HepG2 (cell line): ENCODE data around the gene RPL27A. TPM values are rescaled to one million over a fixed set of nuclear protein-coding genes. Genes with fewer than 3 reads are reported as not detected.

ENCODE experiments used
- AHDC1 ChIP-seq: sonication (generic); formaldehyde crosslinking; IDR thresholded peaks from 2 replicates; pipeline ENCODE4 v1.5.1; 2020; ENCODE audit warnings: mild to moderate bottlenecking, missing genetic modification reagents, borderline replicate concordance
- CREB1 ChIP-seq, 2 experiments: fragments of 450-650 bp in 1 of 2; IDR thresholded peaks; 2 replicates each; pipeline ENCODE4 v1.6.1; 2016 to 2017; ENCODE audit warnings: control low read depth in 1 of 2, mild to moderate bottlenecking in 1 of 2, missing compliant biosample characterization in 1 of 2, missing genetic modification characterization in 1 of 2
- GATAD2A ChIP-seq: IDR thresholded peaks from 2 replicates; pipeline ENCODE4 v1.6.1; 2016
- KLF12 ChIP-seq: sonication (generic); formaldehyde crosslinking; IDR thresholded peaks from 2 replicates; pipeline ENCODE4 v1.4.0; 2020; ENCODE audit warnings: missing genetic modification reagents, borderline replicate concordance
- RFX1 ChIP-seq: fragments of 450-650 bp; IDR thresholded peaks from 2 replicates; pipeline ENCODE4 v1.6.1; 2017
- SAFB2 ChIP-seq: sonication (generic); formaldehyde crosslinking; IDR thresholded peaks from 2 replicates; pipeline ENCODE4 v1.5.1; 2020; ENCODE audit warnings: missing genetic modification reagents, low read depth, mild to moderate bottlenecking, borderline replicate concordance
- SMAD3 ChIP-seq: sonication (generic); formaldehyde crosslinking; IDR thresholded peaks from 2 replicates; pipeline ENCODE4 v1.4.0; 2020; ENCODE audit warnings: missing genetic modification reagents
- SP4 ChIP-seq: sonication (generic); formaldehyde crosslinking; IDR thresholded peaks from 2 replicates; pipeline ENCODE4 v1.8.1; 2023; ENCODE audit warnings: mild to moderate bottlenecking, missing genetic modification reagents
- SRSF9 ChIP-seq: fragments of 200-400 bp; formaldehyde crosslinking; IDR thresholded peaks from 2 replicates; pipeline ENCODE4 v1.6.1; 2018; ENCODE audit warnings: borderline replicate concordance, mild to moderate bottlenecking, low read depth, low read length; ENCODE audit not compliant: insufficient read depth, poor library complexity, severe bottlenecking
- TARDBP ChIP-seq: sonication (generic); formaldehyde crosslinking; IDR thresholded peaks from 2 replicates; pipeline ENCODE4 v1.8.0; 2022; ENCODE audit warnings: mild to moderate bottlenecking, missing genetic modification reagents
- THAP11 ChIP-seq: IDR thresholded peaks from 2 replicates; pipeline ENCODE4 v1.6.1; 2016; ENCODE audit warnings: missing biosample characterization, missing genetic modification reagents
- ZFP62 ChIP-seq: sonication (generic); formaldehyde crosslinking; IDR thresholded peaks from 2 replicates; pipeline ENCODE4 v1.4.0; 2020; ENCODE audit warnings: missing genetic modification reagents
- ZFP90 ChIP-seq: sonication (generic); formaldehyde crosslinking; IDR thresholded peaks from 2 replicates; pipeline ENCODE4 v1.8.0; 2022; ENCODE audit warnings: missing genetic modification reagents, mild to moderate bottlenecking, inconsistent platforms, borderline replicate concordance
- ZMYM4 ChIP-seq: sonication (generic); formaldehyde crosslinking; IDR thresholded peaks from 2 replicates; pipeline ENCODE4 v1.8.1; 2023; ENCODE audit warnings: mild to moderate bottlenecking, missing genetic modification reagents
- ZNF484 ChIP-seq: sonication (generic); formaldehyde crosslinking; IDR thresholded peaks from 2 replicates; pipeline ENCODE4 v1.5.1; 2020; ENCODE audit warnings: mild to moderate bottlenecking, low read depth, missing genetic modification reagents, borderline replicate concordance
- ZNF570 ChIP-seq: sonication (generic); formaldehyde crosslinking; IDR thresholded peaks from 2 replicates; pipeline ENCODE4 v1.4.0; 2020; ENCODE audit warnings: mild to moderate bottlenecking, missing genetic modification reagents, borderline replicate concordance
- polyA plus RNA-seq, 8 experiments: library from polyadenylated mRNA; depleted of rRNA in 3 of 8; stranded (reverse) in 7 of 8; unstranded in 1 of 8; fragments of >200 nt; fragmentation: Illumina TruSeq in 4 of 8; extraction: Trizol in 4 of 8; gene quantifications; 2 replicates each; pipeline versions ENCODE4 v1.2.1 to v1.2.3, GENCODE V29; 2011 to 2016; ENCODE audit warnings: low read depth in 4 of 8, missing spikeins in 1 of 8, mixed read lengths in 1 of 8; ENCODE audit not compliant: insufficient read depth in 1 of 8
- total RNA-seq, 5 experiments: library from RNA; depleted of rRNA; stranded (reverse); fragments of >200 nt; fragmentation: Illumina TruSeq; extraction: Trizol; gene quantifications; 2 replicates each; pipeline ENCODE4 v1.2.3, GENCODE V29; 2016; ENCODE audit warnings: low read depth in 1 of 5
- TF ChIP-seq, protein P1 (sequence below), 2 experiments: IDR thresholded peaks; 2 replicates each; pipeline ENCODE4 v1.6.1; 2011 to 2012; ENCODE audit warnings: low read length in 2 of 2, borderline replicate concordance in 1 of 2, low read depth in 1 of 2, mild to moderate bottlenecking in 1 of 2, moderate library complexity in 1 of 2

Gene RPL27A
- total and polyA plus RNA-seq, 2 of the 13 experiments (the other 11 are each of a cell fraction or from before 2014, with no cell fraction given) = 1,531 to 2,153 TPM

DNA sequence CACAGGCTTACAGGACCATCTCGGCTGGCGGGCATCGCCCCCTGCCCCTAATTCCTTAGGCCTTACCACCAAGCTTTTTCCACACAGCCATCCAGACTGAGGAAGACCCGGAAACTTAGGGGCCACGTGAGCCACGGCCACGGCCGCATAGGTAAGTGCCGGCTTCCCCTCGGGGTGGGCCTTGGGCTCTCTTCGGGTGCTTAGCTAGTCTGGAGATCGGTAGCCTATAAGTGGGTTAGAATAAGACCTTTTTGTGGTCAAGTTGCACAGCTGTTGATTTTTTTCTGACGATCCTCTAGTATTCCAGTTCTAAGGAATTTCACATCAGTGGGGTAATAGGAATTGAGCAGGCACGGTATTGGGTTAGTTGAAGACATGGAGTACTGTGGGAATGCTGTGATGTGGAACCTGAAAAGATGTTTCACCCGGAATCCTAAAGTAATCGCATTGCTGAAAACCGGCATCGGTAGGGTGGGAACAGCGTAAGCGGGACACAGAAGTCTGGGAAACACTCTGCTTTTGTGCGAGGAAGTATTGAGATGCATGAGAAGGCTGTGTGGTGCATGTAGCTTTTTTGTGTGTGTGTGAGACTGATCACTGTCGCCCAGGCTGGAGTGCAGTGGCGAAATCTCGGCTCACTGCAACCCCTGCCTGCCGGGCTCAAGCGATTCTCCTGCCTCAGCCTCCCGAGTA is 669 bp downstream of the RPL27A start (continued):
- TF ChIP-seq, protein P1, sequence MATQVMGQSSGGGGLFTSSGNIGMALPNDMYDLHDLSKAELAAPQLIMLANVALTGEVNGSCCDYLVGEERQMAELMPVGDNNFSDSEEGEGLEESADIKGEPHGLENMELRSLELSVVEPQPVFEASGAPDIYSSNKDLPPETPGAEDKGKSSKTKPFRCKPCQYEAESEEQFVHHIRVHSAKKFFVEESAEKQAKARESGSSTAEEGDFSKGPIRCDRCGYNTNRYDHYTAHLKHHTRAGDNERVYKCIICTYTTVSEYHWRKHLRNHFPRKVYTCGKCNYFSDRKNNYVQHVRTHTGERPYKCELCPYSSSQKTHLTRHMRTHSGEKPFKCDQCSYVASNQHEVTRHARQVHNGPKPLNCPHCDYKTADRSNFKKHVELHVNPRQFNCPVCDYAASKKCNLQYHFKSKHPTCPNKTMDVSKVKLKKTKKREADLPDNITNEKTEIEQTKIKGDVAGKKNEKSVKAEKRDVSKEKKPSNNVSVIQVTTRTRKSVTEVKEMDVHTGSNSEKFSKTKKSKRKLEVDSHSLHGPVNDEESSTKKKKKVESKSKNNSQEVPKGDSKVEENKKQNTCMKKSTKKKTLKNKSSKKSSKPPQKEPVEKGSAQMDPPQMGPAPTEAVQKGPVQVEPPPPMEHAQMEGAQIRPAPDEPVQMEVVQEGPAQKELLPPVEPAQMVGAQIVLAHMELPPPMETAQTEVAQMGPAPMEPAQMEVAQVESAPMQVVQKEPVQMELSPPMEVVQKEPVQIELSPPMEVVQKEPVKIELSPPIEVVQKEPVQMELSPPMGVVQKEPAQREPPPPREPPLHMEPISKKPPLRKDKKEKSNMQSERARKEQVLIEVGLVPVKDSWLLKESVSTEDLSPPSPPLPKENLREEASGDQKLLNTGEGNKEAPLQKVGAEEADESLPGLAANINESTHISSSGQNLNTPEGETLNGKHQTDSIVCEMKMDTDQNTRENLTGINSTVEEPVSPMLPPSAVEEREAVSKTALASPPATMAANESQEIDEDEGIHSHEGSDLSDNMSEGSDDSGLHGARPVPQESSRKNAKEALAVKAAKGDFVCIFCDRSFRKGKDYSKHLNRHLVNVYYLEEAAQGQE (IDR thresholded peaks at IDR 0.05; ENCODE audit: borderline replicate concordance in 1 of 2, low read depth in 1 of 2, low read length in 2 of 2) = no peak
- TF ChIP-seq TARDBP = 0 out of 2 replicates have a peak, but pooled peaks have one; percentile 9
- no peak for TF ChIP-seq GATAD2A
- TF ChIP-seq KLF12 = no peak
- no peak for TF ChIP-seq SMAD3 (CRISPR knock-in tag)
- TF ChIP-seq SP4 = no peak
- no peak for TF ChIP-seq THAP11
- no peak for TF ChIP-seq ZMYM4
- no peak; the same call in 1 of the 2 replicates for TF ChIP-seq SAFB2 (CRISPR knock-in tag)
- no peak for TF ChIP-seq AHDC1 (CRISPR knock-in tag)
- TF ChIP-seq SRSF9 = no peak
- no peak for TF ChIP-seq ZFP90 (CRISPR knock-in tag)
- no peak for TF ChIP-seq RFX1
- no peak for TF ChIP-seq CREB1 (IDR thresholded peaks at IDR 0.05)
- TF ChIP-seq CREB1 (CRISPR knock-in tag; IDR thresholded peaks at IDR 0.05) = no peak
- no peak for TF ChIP-seq ZNF484 (CRISPR knock-in tag)
- no peak for TF ChIP-seq ZNF570
- no peak for TF ChIP-seq ZFP62 (CRISPR knock-in tag)
